ENCODE results near the gene MARK2.

The MARK2 gene

GRCh38 chr11:63929616-63930015 is 90.7 kb downstream of the MARK2 start:
- TF ChIP-seq CTCF (IDR thresholded peaks at IDR 0.05; ENCODE audit: borderline replicate concordance, control extremely low read depth, extremely low read depth, insufficient read depth, missing control alignments) = no peak
- in situ Hi-C loops (cut with MboI; ENCODE audit: low sequenced_read_pairs, unreplicated experiment) = no loop called here

GRCh38 chr11:63931045-63931444 is 92.1 kb downstream of the MARK2 start:
- in situ Hi-C loops (cut with MboI; ENCODE audit: low sequenced_read_pairs, unreplicated experiment) = no loop called here
- TF ChIP-seq CTCF (IDR thresholded peaks at IDR 0.05; ENCODE audit: borderline replicate concordance, control extremely low read depth, extremely low read depth, insufficient read depth, missing control alignments) = no peak
- no peak for DNase-seq (ENCODE audit: low spot score)

More at GRCh38 chr11:63929616-63930015, 90.7 kb downstream of the MARK2 start:
- DNase-seq (ENCODE audit: low spot score) = no peak

GRCh38 chr11:63931876-63932275 is 93.0 kb downstream of the MARK2 start:
- DNase-seq (ENCODE audit: low spot score) = no peak
- TF ChIP-seq CTCF (IDR thresholded peaks at IDR 0.05; ENCODE audit: borderline replicate concordance, control extremely low read depth, extremely low read depth, insufficient read depth, missing control alignments) = no peak
- in situ Hi-C loops (cut with MboI; ENCODE audit: low sequenced_read_pairs, unreplicated experiment) = no loop called here

GRCh38 chr11:63933459-63933858 is 94.5 kb downstream of the MARK2 start:
- no peak for TF ChIP-seq CTCF (IDR thresholded peaks at IDR 0.05; ENCODE audit: borderline replicate concordance, control extremely low read depth, extremely low read depth, insufficient read depth, missing control alignments)

GRCh38 chr11:63937713-63938478 is 99.0 kb downstream of the MARK2 start:
- in situ Hi-C loops (cut with MboI; ENCODE audit: low sequenced_read_pairs, unreplicated experiment) = no loop called here
- TF ChIP-seq CTCF (IDR thresholded peaks at IDR 0.05; ENCODE audit: borderline replicate concordance, control extremely low read depth, extremely low read depth, insufficient read depth, missing control alignments) = no peak
- peak; percentile 57 for DNase-seq (ENCODE audit: low spot score)

More at GRCh38 chr11:63933459-63933858, 94.5 kb downstream of the MARK2 start:
- DNase-seq (ENCODE audit: low spot score) = no peak
- in situ Hi-C loops (cut with MboI; ENCODE audit: low sequenced_read_pairs, unreplicated experiment) = no loop called here

- peak; percentile 99 for DNase-seq (ENCODE audit: low spot score)
- no peak for TF ChIP-seq CTCF (IDR thresholded peaks at IDR 0.05; ENCODE audit: borderline replicate concordance, control extremely low read depth, extremely low read depth, insufficient read depth, missing control alignments)
- in situ Hi-C loops (cut with MboI; ENCODE audit: low sequenced_read_pairs, unreplicated experiment) = no loop called here
Observed at GRCh38 chr11:63938479-63939396, 99.8 kb downstream of the MARK2 start, which contains the start of gene NAA40. Gene NAA40, plus strand, starts transcription at chr11:63939002. Its CDS starts 95 bp downstream, at chr11:63939097.
